M059J (cell line): ENCODE data around the gene NUP214. TPM values are rescaled to one million over a fixed set of nuclear protein-coding genes. Genes with fewer than 3 reads are reported as not detected.
A peak's percentile ranks its signal among the peaks of the same experiment; 100 is the strongest.

Experiments used
- DNase-seq: peaks from one replicate; pipeline ENCODE4 v3.0.0-alpha.2; 2012; ENCODE audit warnings: low read depth
- total RNA-seq: library from RNA; depleted of rRNA; stranded (reverse); fragments of >200 nt; shearing (Covaris generic); gene quantifications from 2 replicates; pipeline ENCODE4 v1.2.3, GENCODE V29; 2014; rRNA removed

NUP214 gene
- total RNA-seq = 15.7 and 22.7 TPM in 2 replicates

DNA sequence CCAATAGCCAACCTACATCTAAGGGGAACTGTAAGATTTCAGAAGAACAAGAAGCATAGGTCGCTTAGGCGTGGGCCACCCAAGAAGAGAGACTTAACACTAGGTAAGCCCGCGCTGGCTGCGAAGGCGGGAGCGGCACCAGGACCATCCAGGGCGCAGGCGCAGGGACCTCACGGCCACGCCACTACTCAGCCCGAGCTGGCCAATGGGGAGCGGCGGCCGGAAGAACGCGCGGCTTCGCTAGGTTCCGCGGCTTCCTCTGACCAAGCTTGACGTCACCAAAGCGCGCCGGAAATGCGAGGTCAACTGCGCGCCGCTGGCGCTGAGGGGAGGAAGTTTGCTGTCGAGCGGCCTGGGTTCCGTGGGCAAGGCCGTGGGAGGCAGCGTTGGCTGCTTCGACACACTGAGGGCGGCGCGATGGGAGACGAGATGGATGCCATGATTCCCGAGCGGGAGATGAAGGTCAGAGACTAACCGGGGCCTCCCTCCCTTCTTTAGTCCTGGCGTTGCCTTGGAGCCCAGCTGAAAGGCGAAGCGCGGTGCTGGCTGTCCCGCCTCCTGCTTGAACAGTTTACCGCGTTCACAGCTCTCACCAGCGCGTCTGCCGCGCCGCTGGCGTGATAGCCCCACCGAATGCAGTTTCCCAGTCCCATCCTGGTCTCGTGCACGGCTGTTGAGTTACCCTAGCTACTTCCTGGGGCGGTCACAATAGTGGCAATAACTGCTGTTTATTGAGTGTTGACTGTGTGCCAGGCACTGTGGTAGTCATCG, at the start of gene NUP214:
Gene NUP214 (plus strand): TSS at position 299 of the 771 bp plus-strand sequence. CDS start 119 bp downstream, at position 418.
- peak; percentile 98 for DNase-seq

DNA sequence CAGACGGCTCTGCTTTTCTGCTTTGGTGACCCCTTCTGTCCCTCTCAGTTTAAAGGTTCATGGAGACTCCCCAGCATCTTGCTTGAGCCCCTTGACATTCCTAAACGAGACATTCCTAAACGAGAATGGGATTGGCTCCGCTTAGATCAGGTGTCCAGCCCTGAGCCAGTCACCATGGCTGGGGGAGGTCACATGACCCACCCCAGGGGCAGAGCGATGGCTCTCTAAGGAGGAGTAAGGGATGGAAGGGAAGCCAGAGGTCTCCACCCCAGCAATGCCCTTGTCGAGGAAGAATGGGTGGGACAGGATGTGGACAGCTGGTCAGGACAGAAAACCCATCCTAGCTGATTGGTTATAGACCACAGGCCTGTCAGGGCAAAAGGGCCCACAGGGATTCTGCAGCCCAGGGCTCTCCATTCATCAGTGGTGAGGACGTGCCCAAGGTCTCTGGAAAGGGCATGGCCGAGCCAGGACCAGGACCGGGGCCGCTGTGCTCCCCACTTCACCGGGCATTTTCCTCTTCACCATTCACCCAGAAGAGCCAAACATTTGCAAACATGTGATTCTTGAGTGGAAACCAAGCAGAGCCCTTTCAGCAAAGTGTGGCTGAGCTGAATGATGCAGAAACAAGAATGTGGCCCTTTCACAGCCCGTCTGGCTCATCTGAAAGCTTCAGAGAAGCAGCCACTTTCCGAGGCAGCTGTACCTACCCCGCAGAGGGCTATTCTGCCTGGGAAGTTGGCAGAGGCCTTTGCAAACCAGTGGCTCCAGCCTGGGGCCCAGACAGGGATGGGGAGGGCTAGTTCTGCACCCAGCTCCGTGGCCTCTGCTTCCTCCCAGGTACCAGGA, 48.8 kb upstream of the NUP214 start:
- no peak for DNase-seq

DNA sequence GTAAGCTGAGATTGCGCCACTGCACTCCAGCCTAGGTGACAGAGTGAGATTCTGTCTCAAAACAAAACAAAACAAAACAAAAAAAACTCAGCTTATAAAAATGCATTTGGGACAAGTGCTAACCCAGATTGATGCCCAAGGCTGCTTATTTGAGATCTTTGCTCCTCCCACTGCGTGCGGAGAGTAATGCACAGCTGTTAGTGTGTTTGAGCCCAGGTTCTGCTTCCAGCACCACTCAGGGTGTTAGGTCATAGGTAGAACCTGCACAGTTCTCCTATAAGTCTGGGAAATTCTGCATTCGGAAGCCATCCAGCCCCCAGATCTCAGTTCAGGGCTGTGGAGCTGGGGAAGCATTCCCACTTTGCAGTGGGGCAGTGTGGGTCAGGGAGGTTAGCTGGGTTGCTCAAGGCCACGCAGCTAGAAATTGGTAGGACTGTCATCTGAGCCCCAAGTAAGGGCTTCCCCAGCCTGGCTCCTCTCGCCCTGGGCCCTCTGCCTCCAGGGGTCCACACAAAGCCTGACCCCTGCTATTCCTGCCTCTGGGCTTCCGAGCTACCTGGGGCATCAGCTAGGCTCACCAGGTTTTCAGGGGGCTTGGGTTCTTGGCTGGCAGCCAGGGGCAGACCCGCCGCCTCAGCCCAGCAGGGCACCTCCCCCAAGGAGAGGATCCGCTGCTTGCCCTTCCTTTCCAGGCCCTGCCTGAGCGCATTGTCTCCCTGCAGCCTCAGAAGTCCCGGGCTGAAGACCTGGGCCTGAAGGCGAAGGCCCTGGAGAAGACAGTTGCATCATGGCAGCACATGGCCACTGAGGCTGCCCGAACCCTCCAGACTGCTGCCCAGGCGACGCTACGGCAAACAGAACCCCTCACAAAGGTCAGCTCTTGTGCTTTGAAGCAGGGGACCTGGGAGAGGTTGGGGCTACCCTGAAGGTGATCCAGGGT, 46.7 kb upstream of the NUP214 start:
- no peak for DNase-seq

DNA sequence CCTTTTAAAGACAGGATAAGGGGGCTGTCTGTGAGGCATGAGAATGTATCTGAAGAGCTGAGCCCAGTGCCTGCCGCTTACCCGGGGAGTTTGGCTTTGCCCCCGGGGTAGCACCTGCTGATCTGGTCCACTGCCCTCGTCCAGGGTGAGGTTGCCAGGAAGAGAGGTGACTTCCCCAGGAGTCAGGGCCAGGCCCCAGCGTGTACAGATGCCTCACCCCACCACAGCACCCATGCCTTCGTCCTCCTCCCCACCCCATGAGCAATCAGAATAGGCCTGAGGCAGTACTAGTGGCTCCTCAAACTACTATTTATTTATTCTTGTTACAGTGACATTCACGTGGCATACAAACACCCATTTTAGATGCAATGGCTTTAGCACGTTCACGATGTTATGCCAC, 44.8 kb upstream of the NUP214 start:
- peak; percentile 28 for DNase-seq

DNA sequence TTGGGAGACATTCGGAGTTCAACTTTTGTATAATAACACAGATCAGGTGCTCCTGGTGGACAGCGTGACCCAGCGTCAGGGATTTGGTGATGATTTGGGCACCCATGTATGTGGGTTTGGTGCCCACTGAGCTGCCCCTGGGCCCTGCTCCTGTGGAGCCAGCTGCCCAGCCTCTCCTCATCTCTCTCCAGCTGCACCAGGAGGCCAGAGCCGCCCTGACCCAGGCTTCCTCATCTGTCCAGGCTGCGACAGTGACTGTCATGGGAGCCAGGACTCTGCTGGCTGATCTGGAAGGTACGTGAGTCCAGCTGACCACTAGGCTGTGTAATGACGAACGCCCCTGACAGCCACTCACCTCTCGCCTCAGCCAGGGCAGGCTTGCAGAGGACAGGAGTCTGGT, 43.5 kb upstream of the NUP214 start:
- DNase-seq = no peak

DNA sequence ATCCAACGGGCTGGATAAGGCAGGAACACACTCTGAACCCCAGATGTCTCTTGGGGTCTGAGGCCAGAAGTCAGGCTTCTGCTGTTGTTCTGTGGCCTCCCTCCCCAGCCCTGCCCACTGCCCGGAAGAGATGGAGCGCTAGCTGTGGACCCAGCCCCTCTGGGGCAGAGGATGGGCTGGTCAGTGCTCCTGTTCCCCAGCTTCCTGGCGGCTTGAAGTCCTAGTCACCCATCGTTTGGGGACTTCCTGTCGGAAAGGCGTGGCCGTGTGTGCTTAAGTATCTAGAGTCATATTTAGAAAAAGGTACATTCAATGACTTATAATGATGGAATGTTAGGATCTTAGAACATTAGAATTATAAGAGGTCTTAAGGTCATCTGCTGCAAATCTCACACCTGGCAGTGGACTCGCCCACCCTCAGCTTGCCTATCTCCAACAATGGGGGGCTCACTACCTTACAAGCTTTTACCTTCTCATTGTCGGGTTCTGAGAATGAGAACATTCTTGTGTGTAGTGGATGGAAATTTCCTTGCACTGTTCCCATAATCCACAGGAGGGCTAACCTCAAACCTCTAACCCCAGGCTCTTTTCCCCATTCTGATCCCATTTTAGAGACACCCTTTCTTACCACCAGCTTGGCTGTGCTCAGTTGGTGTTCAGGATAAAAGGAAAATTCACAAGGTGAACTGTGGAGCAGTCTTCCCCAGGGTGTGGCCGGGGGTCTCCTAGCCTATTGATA, 42.4 kb upstream of the NUP214 start:
- DNase-seq = no peak

DNA sequence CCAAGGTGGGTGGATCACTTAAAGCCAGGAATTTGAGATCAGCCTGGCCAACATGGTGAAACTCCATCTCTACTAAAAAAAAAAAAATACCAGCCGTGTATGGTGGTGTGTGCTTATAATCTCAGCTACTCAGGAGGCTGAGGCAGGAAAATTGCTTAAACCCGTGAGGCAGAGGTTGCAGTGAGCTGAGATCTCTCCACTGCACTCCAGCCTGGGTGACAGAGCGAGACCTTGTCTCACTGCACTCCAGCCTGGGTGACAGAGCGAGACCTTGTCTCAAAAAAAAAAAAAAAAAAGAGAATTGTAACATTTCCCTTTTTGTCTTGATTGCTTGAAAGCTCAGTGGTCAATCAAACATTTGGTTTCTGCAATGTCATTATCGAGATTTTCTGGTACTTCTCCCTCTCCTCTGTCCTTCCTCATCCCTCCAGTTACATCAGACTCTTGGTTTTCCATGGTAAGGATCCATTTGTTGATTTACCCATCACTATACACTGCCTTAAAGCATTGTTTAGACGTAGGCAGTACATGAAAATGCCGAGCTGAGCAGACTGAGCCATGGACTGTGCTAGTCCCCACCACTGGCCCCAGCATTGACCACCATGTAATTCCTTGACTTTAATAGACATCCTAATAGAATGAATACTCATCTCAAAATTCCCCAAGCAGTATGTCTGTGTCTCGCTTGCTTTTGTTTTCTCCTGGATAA, 40.6 kb upstream of the NUP214 start:
- no peak for DNase-seq

DNA sequence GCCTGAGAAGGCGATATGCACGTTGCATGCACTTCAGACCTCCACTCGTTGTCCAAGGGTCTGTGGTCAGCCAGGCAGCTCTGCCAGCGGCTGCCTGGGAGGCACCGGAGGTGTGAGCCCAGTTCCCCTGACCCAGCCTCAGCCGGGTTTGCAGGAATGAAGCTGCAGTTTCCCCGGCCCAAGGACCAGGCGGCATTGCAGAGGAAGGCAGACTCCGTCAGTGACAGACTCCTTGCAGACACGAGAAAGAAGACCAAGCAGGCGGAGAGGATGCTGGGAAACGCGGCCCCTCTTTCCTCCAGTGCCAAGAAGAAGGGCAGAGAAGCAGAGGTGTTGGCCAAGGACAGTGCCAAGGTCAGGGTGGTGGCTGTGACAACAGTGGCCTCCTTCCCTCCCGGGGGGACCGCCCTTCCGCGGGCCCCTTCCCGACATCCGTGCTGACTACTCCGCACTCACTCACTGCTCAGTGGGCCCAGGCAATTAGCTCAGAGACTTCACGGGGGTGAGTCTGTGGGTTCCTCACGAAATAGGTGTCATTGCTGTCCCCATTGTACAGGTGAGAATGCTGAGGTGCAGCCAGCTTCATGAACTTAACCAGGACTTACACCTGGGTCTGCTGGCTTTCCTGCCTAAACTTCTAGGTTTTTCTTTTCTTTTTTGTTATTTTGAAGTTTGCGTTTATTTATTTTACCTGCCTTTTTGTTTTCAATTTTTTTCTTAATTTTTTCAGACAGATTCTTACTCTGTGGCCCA, 39.8 kb upstream of the NUP214 start:
- no peak for DNase-seq

DNA sequence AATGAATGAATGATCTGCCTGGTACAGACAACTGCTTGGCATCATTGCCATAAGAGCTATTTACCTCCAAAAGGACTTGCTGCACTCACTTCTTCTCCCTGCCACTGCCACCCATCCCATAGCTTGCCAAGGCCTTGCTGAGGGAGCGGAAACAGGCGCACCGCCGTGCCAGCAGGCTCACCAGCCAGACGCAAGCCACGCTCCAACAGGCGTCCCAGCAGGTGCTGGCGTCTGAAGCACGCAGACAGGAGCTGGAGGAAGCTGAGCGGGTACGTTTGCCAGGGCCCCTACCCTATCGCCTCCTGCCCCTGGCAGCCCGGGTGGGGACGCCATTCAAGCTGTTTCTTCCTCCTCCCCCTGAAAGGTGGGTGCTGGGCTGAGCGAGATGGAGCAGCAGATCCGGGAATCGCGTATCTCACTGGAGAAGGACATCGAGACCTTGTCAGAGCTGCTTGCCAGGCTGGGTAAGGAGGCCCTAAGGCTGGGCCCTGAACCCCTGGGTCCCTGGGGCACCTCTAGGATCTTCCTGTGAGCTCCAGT, 38.0 kb upstream of the NUP214 start:
- DNase-seq = no peak

DNA sequence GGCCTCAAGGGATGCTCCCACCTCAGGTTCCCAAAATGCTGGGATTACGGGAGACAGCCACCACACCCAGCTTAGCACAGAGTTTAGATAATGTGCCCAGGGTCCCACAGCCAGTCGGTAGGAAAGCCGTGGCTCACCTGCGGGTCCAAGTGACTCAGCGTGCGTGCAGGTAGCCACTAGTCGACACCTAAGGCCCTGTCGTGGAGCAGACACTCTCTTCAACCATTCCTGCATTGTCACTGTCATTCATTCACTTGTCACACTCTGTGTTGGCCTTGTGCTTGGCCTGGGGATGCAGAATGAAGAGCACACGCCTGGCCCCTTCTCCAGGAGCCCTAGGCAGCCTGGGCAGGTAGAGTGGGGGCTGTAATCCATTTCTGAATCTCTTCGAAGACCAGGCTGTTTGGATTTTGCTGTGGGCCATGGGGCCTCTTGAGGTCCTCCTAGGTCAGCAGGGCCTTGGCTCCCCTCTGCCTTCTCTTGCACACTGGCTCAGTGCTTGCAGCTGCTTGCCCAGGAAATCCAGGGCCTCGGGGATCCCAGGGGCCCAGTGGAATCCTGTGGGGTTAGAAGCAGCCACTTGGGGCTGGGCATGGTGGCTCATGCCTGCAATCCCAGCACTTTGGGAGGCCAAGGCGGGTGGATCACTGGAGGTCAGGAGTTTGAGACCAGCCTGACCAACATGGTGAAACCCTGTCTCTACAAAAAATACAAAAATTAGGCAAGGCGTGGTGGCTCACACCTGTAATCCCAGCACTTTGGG, 35.2 kb upstream of the NUP214 start:
- DNase-seq = no peak

DNA sequence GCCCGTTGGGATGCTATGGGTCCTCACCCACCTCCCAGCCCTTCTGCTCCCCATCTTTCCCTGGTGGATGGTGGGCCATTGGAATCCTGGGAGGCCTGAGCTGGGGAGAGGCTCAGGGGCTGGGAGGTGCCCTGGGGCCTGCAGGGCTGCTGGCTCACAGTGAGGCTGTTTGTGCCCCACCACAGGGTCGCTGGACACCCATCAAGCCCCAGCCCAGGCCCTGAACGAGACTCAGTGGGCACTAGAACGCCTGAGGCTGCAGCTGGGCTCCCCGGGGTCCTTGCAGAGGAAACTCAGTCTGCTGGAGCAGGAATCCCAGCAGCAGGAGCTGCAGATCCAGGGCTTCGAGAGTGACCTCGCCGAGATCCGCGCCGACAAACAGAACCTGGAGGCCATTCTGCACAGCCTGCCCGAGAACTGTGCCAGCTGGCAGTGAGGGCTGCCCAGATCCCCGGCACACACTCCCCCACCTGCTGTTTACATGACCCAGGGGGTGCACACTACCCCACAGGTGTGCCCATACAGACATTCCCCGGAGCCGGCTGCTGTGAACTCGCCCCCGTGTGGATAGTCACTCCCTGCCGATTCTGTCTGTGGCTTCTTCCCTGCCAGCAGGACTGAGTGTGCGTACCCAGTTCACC, 33.9 kb upstream of the NUP214 start:
- no peak for DNase-seq

DNA sequence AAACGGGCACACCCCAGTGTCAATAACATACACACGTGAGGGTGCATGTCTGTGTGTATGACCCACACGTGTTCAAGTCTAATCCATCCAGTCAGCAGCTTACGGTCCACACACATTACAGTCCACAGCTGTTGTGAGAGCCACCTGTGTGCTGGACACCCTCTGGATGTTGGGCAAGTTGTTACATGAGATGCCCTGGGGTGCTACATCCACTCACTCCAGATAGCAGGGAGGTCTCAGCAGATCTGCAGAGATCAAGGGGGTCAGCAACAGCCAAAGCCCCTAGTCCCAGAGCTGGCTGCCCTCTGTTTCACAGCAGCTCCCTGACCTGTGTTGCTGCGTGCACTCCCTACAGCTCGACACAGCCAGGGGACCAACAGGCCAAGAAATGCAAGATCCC, 33.4 kb upstream of the NUP214 start:
- no peak for DNase-seq

DNA sequence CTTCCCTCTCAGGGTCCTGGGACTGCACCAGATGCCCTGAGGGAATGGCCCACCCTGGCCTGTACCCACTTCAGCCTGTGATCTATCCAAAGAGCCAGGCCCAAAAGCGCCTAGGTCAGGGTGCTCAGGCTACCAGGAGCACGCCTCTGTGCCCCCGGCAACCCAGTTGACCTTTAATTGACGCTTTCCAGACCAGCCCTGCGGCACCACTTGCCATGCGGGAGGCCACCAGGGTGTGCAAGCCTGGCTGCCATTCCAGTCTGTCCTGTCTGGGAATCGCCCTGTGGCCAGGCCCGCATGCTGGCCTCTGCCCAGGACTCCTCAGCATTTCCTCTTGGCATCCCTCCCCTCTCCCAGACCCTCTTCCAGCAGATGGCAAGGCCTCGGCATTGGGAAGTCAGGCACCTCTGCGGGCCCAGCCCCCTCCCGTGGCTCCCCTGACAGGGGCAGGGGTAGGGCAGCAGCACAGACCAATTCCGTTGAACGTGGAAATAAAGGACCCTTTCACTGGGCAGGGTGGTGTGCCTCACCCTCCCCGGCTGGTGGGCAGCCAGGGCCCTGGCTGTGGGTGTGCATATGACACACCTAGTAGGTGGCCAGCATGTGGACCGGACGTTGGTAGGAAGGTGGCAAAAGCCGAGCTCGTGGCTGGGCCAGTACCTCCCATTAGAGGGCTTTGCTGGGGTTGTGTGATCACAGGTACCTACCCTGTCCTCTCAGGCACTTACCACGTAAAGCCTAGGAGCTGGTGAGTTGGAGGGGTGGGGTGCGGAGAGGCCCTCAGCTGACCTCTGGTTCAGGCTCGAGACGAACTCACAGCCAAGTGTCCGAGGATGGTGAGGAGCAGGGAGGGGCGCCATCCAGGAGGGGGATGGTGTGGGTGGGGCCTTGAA, 32.6 kb upstream of the NUP214 start:
- no peak for DNase-seq

DNA sequence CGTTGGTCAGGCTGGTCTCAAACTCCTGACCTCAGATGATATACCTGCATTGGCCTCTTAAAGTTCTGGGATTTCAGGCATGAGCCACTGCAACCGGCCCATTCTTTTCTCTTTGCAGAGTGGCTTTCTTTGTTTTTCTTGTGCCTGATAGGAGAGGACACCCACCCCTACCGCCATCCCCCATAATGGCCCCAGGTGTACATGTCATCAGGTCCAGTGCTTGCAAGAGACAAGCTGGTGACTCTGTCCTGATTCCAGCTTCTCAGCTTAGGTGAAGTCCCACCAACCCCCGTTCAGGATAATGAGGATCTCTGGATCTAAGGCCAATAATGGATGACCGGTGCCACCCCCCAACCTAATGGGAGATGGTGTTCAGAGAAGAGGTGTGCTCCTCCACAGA, 31.4 kb upstream of the NUP214 start:
- DNase-seq = no peak

DNA sequence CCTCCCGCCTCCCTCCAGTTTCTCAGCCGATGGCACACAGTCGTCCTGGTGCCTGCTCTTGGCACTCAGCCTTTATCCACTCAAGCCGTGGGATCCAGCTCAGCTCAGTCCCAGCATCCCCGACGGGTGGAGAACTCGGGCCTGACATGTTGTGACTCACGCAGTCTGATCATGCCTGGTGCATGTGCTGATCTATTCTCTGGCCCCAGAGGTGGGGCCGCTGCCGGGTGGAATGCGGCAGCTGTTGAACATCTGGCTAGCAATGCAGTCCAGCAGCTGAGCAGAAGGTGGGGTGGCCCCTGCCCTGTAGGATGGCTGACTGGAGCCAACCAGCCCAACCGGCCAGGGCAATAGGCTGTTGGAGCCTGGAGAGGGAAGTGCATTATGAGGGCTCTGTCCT, 30.8 kb upstream of the NUP214 start:
- DNase-seq = peak; percentile 31

DNA sequence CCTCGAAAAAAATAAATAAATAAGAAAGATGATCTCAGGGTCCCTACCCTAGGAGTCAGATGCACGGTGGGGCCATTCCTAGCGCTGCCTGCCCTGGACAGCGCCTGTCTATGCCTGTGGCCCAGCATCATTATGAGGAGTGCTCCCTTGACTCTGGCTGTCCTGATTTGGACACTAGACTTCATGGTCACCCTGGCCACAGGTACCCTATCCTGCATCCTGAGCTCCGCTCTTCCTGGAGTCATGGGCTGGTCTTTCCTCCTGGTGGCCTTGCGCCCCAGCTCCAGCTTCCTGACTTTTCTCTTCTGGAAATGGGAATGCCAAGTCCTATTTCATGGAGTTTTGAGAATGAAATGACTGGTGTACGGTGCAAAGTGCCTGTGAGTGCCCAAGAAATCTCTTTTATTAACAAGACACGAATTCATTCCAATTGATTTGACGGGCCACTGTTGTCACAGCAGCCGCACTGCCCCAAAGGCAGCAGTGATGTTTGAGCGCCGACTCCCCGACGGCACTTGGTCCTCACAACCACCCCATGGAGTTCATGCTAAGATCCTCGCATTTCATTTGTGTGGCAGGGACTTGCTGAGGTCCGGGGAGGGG, 29.6 kb upstream of the NUP214 start:
- DNase-seq = no peak
